CD14-positive monocyte (primary cell): ENCODE results near the gene GFOD1. TPM values are rescaled to one million over a fixed set of nuclear protein-coding genes. Genes with fewer than 3 reads are reported as not detected.

ENCODE experiments used
- DNase-seq, 3 donors: peaks; one replicate each; pipeline ENCODE4 v3.0.0-alpha.2; 2011 to 2022
- H2AFZ ChIP-seq: 2 replicates; pipeline ENCODE4 v1.6.0; 2012; ENCODE audit warnings: mild to moderate bottlenecking, low read depth, low read length, inconsistent platforms; ENCODE audit not compliant: insufficient read depth, poor library complexity, severe bottlenecking
- H3K27ac ChIP-seq, 2 donors: 1 replicate in 1 of 2; 2 replicates in 1 of 2; pipeline ENCODE4 v1.5.1; 2012 to 2013; ENCODE audit warnings: low read length in 2 of 2, control low read depth in 1 of 2, inconsistent platforms in 1 of 2, low read depth in 1 of 2, mild to moderate bottlenecking in 1 of 2
- H3K27me3 ChIP-seq, 2 donors: one replicate each; pipeline versions ENCODE4 v1.6.0 to v1.6.1; 2011 to 2013; ENCODE audit warnings: low read length in 2 of 2; ENCODE audit not compliant: control insufficient read depth in 2 of 2, insufficient read depth in 2 of 2
- H3K36me3 ChIP-seq, 2 donors: replicated peaks in 1 of 2; 1 replicate in 1 of 2; 2 replicates in 1 of 2; pipeline versions ENCODE4 v1.5.1 to v1.6.1; 2012 to 2013; ENCODE audit warnings: low read length in 2 of 2, control low read depth in 1 of 2, inconsistent platforms in 1 of 2, mild to moderate bottlenecking in 1 of 2; ENCODE audit not compliant: insufficient read depth in 2 of 2, control insufficient read depth in 1 of 2
- H3K4me1 ChIP-seq, 2 donors: 1 replicate in 1 of 2; 2 replicates in 1 of 2; pipeline versions ENCODE4 v1.5.1 to v1.6.1; 2012 to 2013; ENCODE audit warnings: low read length in 2 of 2, control low read depth in 1 of 2, inconsistent platforms in 1 of 2, mild to moderate bottlenecking in 1 of 2, moderate library complexity in 1 of 2; ENCODE audit not compliant: insufficient read depth in 2 of 2, control insufficient read depth in 1 of 2
- H3K4me2 ChIP-seq: replicated peaks from 2 replicates; pipeline ENCODE3; 2012; ENCODE audit warnings: low read length, moderate library complexity, mild to moderate bottlenecking; ENCODE audit not compliant: poor library complexity, severe bottlenecking; ENCODE audit errors: extremely low read depth
- H3K4me3 ChIP-seq, 3 experiments: fragments of 200-600 bp in 1 of 3; sonication (generic) in 1 of 3; replicated peaks in 1 of 3; 1 replicate in 2 of 3; 2 replicates in 1 of 3; pipeline ENCODE4 v1.5.1; 2011 to 2013; ENCODE audit warnings: low read length in 3 of 3, mild to moderate bottlenecking in 3 of 3, control low read depth in 2 of 3, low read depth in 2 of 3, inconsistent platforms in 1 of 3, moderate library complexity in 1 of 3
- H3K79me2 ChIP-seq: 2 replicates; pipeline ENCODE4 v1.6.0; 2012; ENCODE audit warnings: mild to moderate bottlenecking, control low read depth, inconsistent platforms, low read length, moderate library complexity; ENCODE audit not compliant: insufficient read depth
- H3K9ac ChIP-seq: 2 replicates; pipeline ENCODE4 v1.6.0; 2017; ENCODE audit warnings: low read length, mild to moderate bottlenecking; ENCODE audit not compliant: insufficient read depth, poor library complexity, severe bottlenecking
- H3K9me3 ChIP-seq, 2 donors: replicated peaks in 1 of 2; 1 replicate in 1 of 2; 2 replicates in 1 of 2; pipeline versions ENCODE4 v1.5.1 to v1.6.1; 2012 to 2013; ENCODE audit warnings: low read length in 2 of 2, control low read depth in 1 of 2; ENCODE audit not compliant: control insufficient read depth in 1 of 2, insufficient read depth in 1 of 2
- H4K20me1 ChIP-seq: 2 replicates; pipeline ENCODE4 v1.6.0; 2012; ENCODE audit warnings: mild to moderate bottlenecking, low read length, control low read depth, moderate library complexity; ENCODE audit not compliant: insufficient read depth
- H3K27ac Mint-ChIP-seq, 7 donors: one replicate each; pipeline ENCODE4 v1.8.0; 2020; ENCODE audit warnings: mild to moderate bottlenecking in 7 of 7, mixed read lengths in 7 of 7, moderate library complexity in 6 of 7, inconsistent platforms in 2 of 7
- H3K27me3 Mint-ChIP-seq, 3 donors: one replicate each; pipeline ENCODE4 v1.8.0; 2021 to 2022; ENCODE audit warnings: low read depth in 3 of 3, mild to moderate bottlenecking in 3 of 3, mixed read lengths in 3 of 3, moderate library complexity in 3 of 3, inconsistent platforms in 1 of 3
- H3K36me3 Mint-ChIP-seq, 2 donors: one replicate each; pipeline ENCODE4 v1.8.0; 2020; ENCODE audit warnings: mixed read lengths in 2 of 2, inconsistent platforms in 1 of 2, mild to moderate bottlenecking in 1 of 2
- H3K4me1 Mint-ChIP-seq: one replicate; pipeline ENCODE4 v1.8.0; 2020; ENCODE audit warnings: mild to moderate bottlenecking, mixed read lengths
- H3K4me3 Mint-ChIP-seq, 2 donors: one replicate each; pipeline ENCODE4 v1.8.0; 2020; ENCODE audit warnings: mild to moderate bottlenecking in 2 of 2, mixed read lengths in 2 of 2, moderate library complexity in 1 of 2
- H3K9me3 Mint-ChIP-seq, 7 donors: one replicate each; pipeline ENCODE4 v1.8.0; 2020 to 2022; ENCODE audit warnings: mixed read lengths in 7 of 7, mild to moderate bottlenecking in 6 of 7, moderate library complexity in 6 of 7, inconsistent platforms in 2 of 7
- WGBS: methylation state at CpG from one replicate; pipeline ENCODE4 v1.1.5; 2013; ENCODE audit warnings: missing lambda C conversion rate; ENCODE audit not compliant: insufficient coverage; 5-methylcytosine and 5-hydroxymethylcytosine counted together
- intact Hi-C, 2 donors: fragments of 100-400 bp; cut with micrococcal nuclease; formaldehyde crosslinking; loops; one replicate each; pipeline versions ENCODE4 v1.15.0 to v1.15.1; 2023
- polyA plus RNA-seq, 3 donors: library from polyadenylated mRNA; depleted of rRNA in 1 of 3; unstranded in 2 of 3; stranded (reverse) in 1 of 3; fragments of 300-500 nt in 2 of 3; fragments of >200 nt in 1 of 3; fragmentation: Illumina TruSeq in 2 of 3; gene quantifications; 1 replicate in 2 of 3; 2 replicates in 1 of 3; pipeline ENCODE4 v1.2.3, GENCODE V29; 2012 to 2021
- TF ChIP-seq, protein P1 (sequence below): fragments of 200-600 bp; IDR thresholded peaks from one replicate; pipeline ENCODE4 v1.8.0; 2022; ENCODE audit warnings: antibody characterized with exemption, mild to moderate bottlenecking

Gene GFOD1
- polyA plus RNA-seq, 3 donors: 2.4 to 8.7 (median 2.4) TPM

DNA sequence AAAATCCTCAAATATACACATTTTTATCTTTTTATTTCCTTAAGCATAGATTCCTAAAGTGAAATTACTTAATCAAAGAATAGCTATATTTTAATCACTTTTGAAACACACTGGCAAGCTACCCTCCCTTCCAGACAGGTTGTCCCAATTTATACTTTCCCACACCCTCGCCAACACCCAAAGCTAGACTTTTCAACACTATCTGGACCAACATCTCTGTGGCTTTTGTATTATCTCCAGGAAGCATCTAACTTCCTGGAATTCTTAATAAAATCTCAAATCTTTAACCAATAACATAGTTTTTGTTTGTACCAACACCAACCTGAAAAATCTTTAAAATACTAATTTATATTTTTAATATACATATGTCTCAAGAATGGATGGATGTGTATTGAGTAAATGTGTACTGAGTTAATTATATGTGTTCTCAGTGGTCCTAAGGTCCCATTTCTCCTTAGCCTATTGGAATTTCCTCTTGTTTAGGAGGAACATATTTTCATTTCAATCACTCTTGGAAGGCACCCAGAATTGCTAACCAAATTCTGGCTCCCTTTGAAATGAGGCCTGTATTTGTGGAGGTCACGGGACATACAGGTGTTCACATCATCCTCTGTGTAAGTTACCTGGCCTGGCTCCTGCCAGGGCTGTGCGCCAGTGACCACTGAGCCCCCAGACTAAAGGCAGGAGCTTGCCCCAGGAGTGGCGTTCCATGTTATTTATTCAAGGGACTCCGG lies 17.4 kb upstream of the GFOD1 start:
- H3K27me3 ChIP-seq: no peaks in the 10 kb centered on the region
- H3K4me2 ChIP-seq: no peak overlapping the region
- no peaks in the 10 kb centered on the region for H3K36me3 Mint-ChIP-seq
- H2AFZ ChIP-seq: no peak overlapping the region
- H3K27ac Mint-ChIP-seq: no peak overlapping the region
- no peak for DNase-seq
- intact Hi-C loops: loop anchor here in 1 of 2 donors (10.0 kb wide), 1 partner anchor 540 kb away; no protein-coding TSS in a partner anchor
- H3K9me3 Mint-ChIP-seq: no peaks in the 10 kb centered on the region
- H3K4me3 Mint-ChIP-seq: no peak overlapping the region
- H3K27ac ChIP-seq: no peak overlapping the region
- H3K4me3 ChIP-seq: no peak overlapping the region
- H3K27me3 Mint-ChIP-seq: peaks cover 0 to 5% (median 0%) of the 10 kb centered on the region in 3 donors
- WGBS: 83% methylated on average over 5 of the region's 5 CpGs
- H3K4me1 Mint-ChIP-seq: peaks cover 1% of the 10 kb centered on the region
- H3K36me3 ChIP-seq: no peaks in the 10 kb centered on the region
- no peaks in the 10 kb centered on the region for H4K20me1 ChIP-seq
- no peak overlapping the region for H3K9ac ChIP-seq
- H3K9me3 ChIP-seq: no peaks in the 10 kb centered on the region
- TF ChIP-seq, protein P1, sequence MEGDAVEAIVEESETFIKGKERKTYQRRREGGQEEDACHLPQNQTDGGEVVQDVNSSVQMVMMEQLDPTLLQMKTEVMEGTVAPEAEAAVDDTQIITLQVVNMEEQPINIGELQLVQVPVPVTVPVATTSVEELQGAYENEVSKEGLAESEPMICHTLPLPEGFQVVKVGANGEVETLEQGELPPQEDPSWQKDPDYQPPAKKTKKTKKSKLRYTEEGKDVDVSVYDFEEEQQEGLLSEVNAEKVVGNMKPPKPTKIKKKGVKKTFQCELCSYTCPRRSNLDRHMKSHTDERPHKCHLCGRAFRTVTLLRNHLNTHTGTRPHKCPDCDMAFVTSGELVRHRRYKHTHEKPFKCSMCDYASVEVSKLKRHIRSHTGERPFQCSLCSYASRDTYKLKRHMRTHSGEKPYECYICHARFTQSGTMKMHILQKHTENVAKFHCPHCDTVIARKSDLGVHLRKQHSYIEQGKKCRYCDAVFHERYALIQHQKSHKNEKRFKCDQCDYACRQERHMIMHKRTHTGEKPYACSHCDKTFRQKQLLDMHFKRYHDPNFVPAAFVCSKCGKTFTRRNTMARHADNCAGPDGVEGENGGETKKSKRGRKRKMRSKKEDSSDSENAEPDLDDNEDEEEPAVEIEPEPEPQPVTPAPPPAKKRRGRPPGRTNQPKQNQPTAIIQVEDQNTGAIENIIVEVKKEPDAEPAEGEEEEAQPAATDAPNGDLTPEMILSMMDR: no peak
- no peaks in the 10 kb centered on the region for H3K4me1 ChIP-seq
- no peaks in the 10 kb centered on the region for H3K79me2 ChIP-seq

GRCh38 chr6:13500915-13501314 lies 13.5 kb upstream of the GFOD1 start:
- no peak for DNase-seq
- TF ChIP-seq, protein P1: no peak
- WGBS: 75% methylated on average over 2 of the region's 3 CpGs
- H3K27me3 Mint-ChIP-seq: no peaks in the 10 kb centered on the region
- no peak overlapping the region for H3K27ac ChIP-seq
- H3K4me3 Mint-ChIP-seq: no peak overlapping the region
- no peaks in the 10 kb centered on the region for H4K20me1 ChIP-seq
- H3K9ac ChIP-seq: no peak overlapping the region
- peaks cover 5% of the 10 kb centered on the region in 2 donors for H3K4me1 ChIP-seq
- H2AFZ ChIP-seq: no peak overlapping the region
- H3K9me3 Mint-ChIP-seq: no peaks in the 10 kb centered on the region
- H3K4me3 ChIP-seq: no peak overlapping the region
- H3K9me3 ChIP-seq: no peaks in the 10 kb centered on the region
- H3K36me3 Mint-ChIP-seq: no peaks in the 10 kb centered on the region
- intact Hi-C loops: loop anchor here in 1 of 2 donors (10.0 kb wide), 1 partner anchor 536 kb away; no protein-coding TSS in a partner anchor
- H3K4me1 Mint-ChIP-seq: peaks cover 8% of the 10 kb centered on the region
- no peaks in the 10 kb centered on the region for H3K27me3 ChIP-seq
- no peaks in the 10 kb centered on the region for H3K79me2 ChIP-seq
- H3K4me2 ChIP-seq: no peak overlapping the region
- H3K27ac Mint-ChIP-seq: no peak overlapping the region
- no peaks in the 10 kb centered on the region for H3K36me3 ChIP-seq
